Mesothelial cell of epicardium (in vitro differentiated cells): ENCODE data around the gene PDZRN3. TPM values are rescaled to one million over a fixed set of nuclear protein-coding genes. Genes with fewer than 3 reads are reported as not detected.

Experiments
- DNase-seq, 2 experiments: peaks; one replicate each; pipeline ENCODE4 v3.0.0; 2021; ENCODE audit warnings: low spot score in 2 of 2; ENCODE audit not compliant: unreplicated experiment in 2 of 2
- H3K27ac Mint-ChIP-seq: 2 replicates; pipeline ENCODE4 v1.8.0; 2021; ENCODE audit warnings: mixed read lengths
- H3K27me3 Mint-ChIP-seq: 2 replicates; pipeline ENCODE4 v1.8.0; 2021; ENCODE audit warnings: low read depth, mixed read lengths
- H3K36me3 Mint-ChIP-seq: 2 replicates; pipeline ENCODE4 v1.8.0; 2021; ENCODE audit warnings: mixed read lengths
- H3K4me1 Mint-ChIP-seq: 2 replicates; pipeline ENCODE4 v1.8.0; 2021; ENCODE audit warnings: mixed read lengths
- H3K4me3 Mint-ChIP-seq: 2 replicates; pipeline ENCODE4 v1.8.0; 2021; ENCODE audit warnings: mild to moderate bottlenecking, moderate library complexity, mixed read lengths
- H3K9me3 Mint-ChIP-seq: 2 replicates; pipeline ENCODE4 v1.8.0; 2021; ENCODE audit warnings: mixed read lengths
- total RNA-seq: library from RNA; stranded (reverse); gene quantifications from 3 replicates; pipeline ENCODE4 v1.2.1, GENCODE V29; 2021
- TF ChIP-seq, protein P1 (sequence below): fragments of 200-600 bp; sonication (generic); IDR thresholded peaks from one replicate; pipeline ENCODE4 v1.5.0; 2021; ENCODE audit warnings: antibody characterized with exemption; ENCODE audit not compliant: unreplicated experiment

The PDZRN3 gene
- total RNA-seq, 1 donor from 2014 or later, result 48.4 TPM

DNA sequence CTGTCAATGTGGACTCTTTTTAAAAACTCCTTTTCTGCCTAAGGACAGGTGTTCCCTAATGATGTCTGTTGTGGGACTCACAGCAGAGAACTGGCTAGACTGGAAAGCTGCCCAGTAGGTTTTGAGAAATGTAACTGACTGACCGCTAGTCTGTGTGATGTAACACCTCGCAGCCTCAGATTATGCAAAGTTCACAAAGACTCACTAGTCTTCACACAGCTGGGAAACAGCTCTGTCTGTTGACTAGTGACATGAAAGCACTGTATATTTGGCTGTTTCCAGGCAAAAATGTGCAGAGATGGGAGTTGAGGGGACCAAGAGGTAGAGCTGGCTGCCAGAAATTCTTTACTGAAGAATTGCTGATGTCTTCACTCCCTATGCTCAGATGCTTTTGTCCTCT lies 10.3 kb downstream of the PDZRN3 start:
- Mint-ChIP-seq H3K4me1 (peaks cover 42% of the 10 kb centered on the region), H3K36me3 (peaks cover 4% of the 10 kb centered on the region), H3K27me3 (no peaks in the 10 kb centered on the region), H3K27ac (peak overlapping the region; percentile 74), H3K9me3 (no peaks in the 10 kb centered on the region), H3K4me3 (no peak overlapping the region)
- TF ChIP-seq, protein P1, sequence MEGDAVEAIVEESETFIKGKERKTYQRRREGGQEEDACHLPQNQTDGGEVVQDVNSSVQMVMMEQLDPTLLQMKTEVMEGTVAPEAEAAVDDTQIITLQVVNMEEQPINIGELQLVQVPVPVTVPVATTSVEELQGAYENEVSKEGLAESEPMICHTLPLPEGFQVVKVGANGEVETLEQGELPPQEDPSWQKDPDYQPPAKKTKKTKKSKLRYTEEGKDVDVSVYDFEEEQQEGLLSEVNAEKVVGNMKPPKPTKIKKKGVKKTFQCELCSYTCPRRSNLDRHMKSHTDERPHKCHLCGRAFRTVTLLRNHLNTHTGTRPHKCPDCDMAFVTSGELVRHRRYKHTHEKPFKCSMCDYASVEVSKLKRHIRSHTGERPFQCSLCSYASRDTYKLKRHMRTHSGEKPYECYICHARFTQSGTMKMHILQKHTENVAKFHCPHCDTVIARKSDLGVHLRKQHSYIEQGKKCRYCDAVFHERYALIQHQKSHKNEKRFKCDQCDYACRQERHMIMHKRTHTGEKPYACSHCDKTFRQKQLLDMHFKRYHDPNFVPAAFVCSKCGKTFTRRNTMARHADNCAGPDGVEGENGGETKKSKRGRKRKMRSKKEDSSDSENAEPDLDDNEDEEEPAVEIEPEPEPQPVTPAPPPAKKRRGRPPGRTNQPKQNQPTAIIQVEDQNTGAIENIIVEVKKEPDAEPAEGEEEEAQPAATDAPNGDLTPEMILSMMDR, result no peak
- no peak for DNase-seq

- DNase-seq, result no peak
- H3K27me3 Mint-ChIP-seq, result no peaks in the 10 kb centered on the region
These were observed 13.6 kb downstream of the PDZRN3 start for GRCh38 chr3:73611176-73611575.

DNA sequence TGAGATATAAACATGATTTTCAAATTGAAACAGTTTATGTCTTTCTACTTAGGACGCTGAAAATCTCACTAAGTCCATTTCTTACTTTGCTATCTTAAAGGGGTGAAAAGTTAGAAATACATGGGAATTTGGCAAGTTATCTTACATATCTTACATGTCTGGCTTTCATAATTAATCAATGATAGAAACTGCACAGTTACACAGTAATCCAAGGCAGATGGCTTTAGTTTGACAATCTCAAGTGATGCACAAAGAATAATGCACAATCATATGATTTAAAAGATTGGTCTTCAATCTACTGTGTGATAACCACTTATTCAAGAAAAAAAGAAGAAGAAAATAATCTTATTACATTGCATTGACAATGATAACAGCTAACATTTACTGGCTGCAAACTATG lies 14.2 kb downstream of the PDZRN3 start:
- Mint-ChIP-seq H3K27me3 (no peaks in the 10 kb centered on the region), H3K4me3 (no peak overlapping the region), H3K4me1 (peaks cover 64% of the 10 kb centered on the region), H3K27ac (peak overlapping the region; percentile 15), H3K9me3 (no peaks in the 10 kb centered on the region), H3K36me3 (peaks cover 9% of the 10 kb centered on the region)
- TF ChIP-seq, protein P1, result no peak
- DNase-seq, result no peak

More at GRCh38 chr3:73611176-73611575, 13.6 kb downstream of the PDZRN3 start:
- Mint-ChIP-seq H3K4me1 (peaks cover 59% of the 10 kb centered on the region), H3K36me3 (peaks cover 10% of the 10 kb centered on the region), H3K4me3 (no peak overlapping the region), H3K27ac (peak overlapping the region; percentile 44), H3K9me3 (no peaks in the 10 kb centered on the region)
- TF ChIP-seq, protein P1, result no peak

DNA sequence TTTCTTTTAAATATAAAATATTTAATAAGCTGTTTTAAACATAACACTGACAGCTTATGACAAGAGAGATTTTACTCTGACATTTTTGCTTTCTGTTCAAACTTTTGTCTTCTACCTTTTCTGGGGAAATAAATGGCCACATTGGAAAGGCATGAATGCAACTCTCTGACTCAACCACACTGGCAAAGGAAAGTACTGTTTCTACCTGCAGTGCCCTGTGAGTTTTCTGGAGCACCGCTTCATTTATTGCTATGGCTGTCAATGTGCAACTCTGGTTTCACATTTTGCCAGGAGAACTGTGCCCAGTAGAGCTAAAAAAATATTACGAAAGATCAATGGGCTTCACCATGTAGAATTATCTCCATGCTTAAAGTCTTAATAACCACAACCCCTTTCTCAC lies 15.1 kb downstream of the PDZRN3 start:
- TF ChIP-seq, protein P1, result no peak
- Mint-ChIP-seq H3K4me3 (no peak overlapping the region), H3K4me1 (peaks cover 62% of the 10 kb centered on the region), H3K9me3 (no peaks in the 10 kb centered on the region), H3K36me3 (peaks cover 9% of the 10 kb centered on the region), H3K27me3 (no peaks in the 10 kb centered on the region), H3K27ac (peak overlapping the region; percentile 31)
- no peak for DNase-seq

GRCh38 chr3:73609315-73609641 lies 15.5 kb downstream of the PDZRN3 start:
- Mint-ChIP-seq H3K27me3 (no peaks in the 10 kb centered on the region), H3K9me3 (no peaks in the 10 kb centered on the region), H3K27ac (peak overlapping the region; percentile 7), H3K4me1 (peaks cover 59% of the 10 kb centered on the region), H3K36me3 (peaks cover 9% of the 10 kb centered on the region), H3K4me3 (no peak overlapping the region)
- TF ChIP-seq, protein P1, result no peak
- DNase-seq, result no peak
